RWPE1 (cell line): ENCODE results near the gene PLD4.

Source experiments
- CTCF ChIA-PET: fragments of 350-600 bp; sonication (Branson Sonifier 250); formaldehyde crosslinking; extraction: SDS; loops from one replicate; lab custom pipeline; 2021; lab: Yijun Ruan, JAX
- POLR2A ChIA-PET: fragments of 400-600 bp; formaldehyde crosslinking; extraction: SDS; loops from one replicate; lab custom pipeline; 2020; ENCODE audit warnings: antibody characterized with exemption; ENCODE audit not compliant: low non-redundant PET; lab: Yijun Ruan, JAX
- DNase-seq: peaks from one replicate; pipeline ENCODE4 v3.0.0; 2012; ENCODE audit warnings: low spot score
- H3K27ac ChIP-seq: fragments of 450-650 bp; 2 replicates; pipeline ENCODE4 v1.5.1; 2017
- CTCF ChIP-seq: fragments of 450-650 bp; conservative IDR thresholded peaks from 2 replicates; pipeline ENCODE4 v1.5.1; 2017; ENCODE audit warnings: low read depth, mild to moderate bottlenecking

The PLD4 gene

GRCh38 chr14:104937694-104938365, 13.2 kb downstream of the PLD4 start:
- ChIA-PET POLR2A (interaction anchor here (0.6 to 0.7 kb wide), 3 partner anchors 45 to 696 kb away, joined by 3 read pairs; no protein-coding TSS in a partner anchor), CTCF (interaction anchor here (0.6 kb wide), 1 partner anchor 290 kb away, joined by 6 read pairs; no protein-coding TSS in a partner anchor)
- no peak for DNase-seq
- no peak for TF ChIP-seq CTCF
- peak overlapping the region; percentile 26 for H3K27ac ChIP-seq

GRCh38 chr14:104938436-104938835, 13.8 kb downstream of the PLD4 start:
- TF ChIP-seq CTCF = no peak
- CTCF ChIA-PET = no interaction called here
- POLR2A ChIA-PET = no interaction called here
- peak overlapping the region; percentile 26 for H3K27ac ChIP-seq
- DNase-seq = no peak

GRCh38 chr14:104938960-104939359, 14.3 kb downstream of the PLD4 start:
- CTCF ChIA-PET = no interaction called here
- DNase-seq = no peak
- peak overlapping the region; percentile 26 for H3K27ac ChIP-seq
- POLR2A ChIA-PET = no interaction called here
- TF ChIP-seq CTCF = no peak

GRCh38 chr14:104939666-104940410, 15.2 kb downstream of the PLD4 start:
- no peak for TF ChIP-seq CTCF
- POLR2A ChIA-PET = no interaction called here
- peak overlapping the region; percentile 43 for H3K27ac ChIP-seq
- DNase-seq = no peak
- CTCF ChIA-PET = interaction anchor here (0.6 kb wide), 2 partner anchors 349 to 1471 kb away, joined by 3 read pairs; no protein-coding TSS in a partner anchor

- H3K27ac ChIP-seq = peak overlapping the region; percentile 43
- no peak for TF ChIP-seq CTCF
- DNase-seq = no peak
- CTCF ChIA-PET = interaction anchor here (0.6 kb wide), 1 partner anchor 1470 kb away, joined by 3 read pairs; no protein-coding TSS in a partner anchor
- POLR2A ChIA-PET = no interaction called here
Observed at GRCh38 chr14:104940526-104941150, 16.0 kb downstream of the PLD4 start.

GRCh38 chr14:104941508-104942365, 17.1 kb downstream of the PLD4 start:
- no peak for TF ChIP-seq CTCF
- no peak overlapping the region for H3K27ac ChIP-seq
- no peak for DNase-seq
- POLR2A ChIA-PET = no interaction called here
- CTCF ChIA-PET = no interaction called here
